ENCODE results near the gene KRT6C.

KRT6C gene

DNA sequence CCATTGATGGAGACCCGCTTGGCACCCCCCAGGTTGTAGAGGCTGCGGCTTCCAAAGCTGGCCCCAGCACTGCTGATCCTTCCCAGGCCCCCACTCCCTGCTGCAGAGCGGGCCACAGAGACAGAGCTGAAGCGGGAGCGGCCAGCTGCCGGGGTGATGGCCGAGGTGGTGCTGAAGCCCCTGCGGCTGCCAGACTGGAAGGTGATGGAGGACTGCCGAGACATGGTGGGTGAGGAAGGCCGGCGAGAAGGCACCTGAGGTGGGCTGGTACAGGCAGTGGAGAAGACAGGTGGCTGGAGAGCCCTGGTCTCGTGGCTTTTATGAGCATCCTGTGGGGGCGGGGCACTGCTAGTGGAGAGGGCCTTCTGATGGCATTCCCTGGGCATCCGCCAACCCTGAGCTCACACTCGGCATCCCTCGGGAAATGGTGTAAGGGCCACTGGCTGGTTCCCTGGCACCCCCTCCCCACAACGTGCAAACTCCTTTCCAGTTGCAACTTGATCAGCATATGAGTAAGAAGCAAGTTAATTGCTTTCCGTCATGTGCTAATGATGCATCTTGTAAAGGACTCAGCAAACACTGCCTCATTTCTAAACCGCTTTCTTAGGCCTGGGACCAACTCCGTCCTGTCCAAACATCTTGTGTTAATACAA lies 39.4 kb downstream of the KRT6C start, which contains the start of gene KRT75:
Gene KRT75, minus strand, starts transcription at position 291 of the 653 bp plus-strand sequence. Its CDS starts 67 bp downstream, at position 224.
- no peak for DNase-seq

DNA sequence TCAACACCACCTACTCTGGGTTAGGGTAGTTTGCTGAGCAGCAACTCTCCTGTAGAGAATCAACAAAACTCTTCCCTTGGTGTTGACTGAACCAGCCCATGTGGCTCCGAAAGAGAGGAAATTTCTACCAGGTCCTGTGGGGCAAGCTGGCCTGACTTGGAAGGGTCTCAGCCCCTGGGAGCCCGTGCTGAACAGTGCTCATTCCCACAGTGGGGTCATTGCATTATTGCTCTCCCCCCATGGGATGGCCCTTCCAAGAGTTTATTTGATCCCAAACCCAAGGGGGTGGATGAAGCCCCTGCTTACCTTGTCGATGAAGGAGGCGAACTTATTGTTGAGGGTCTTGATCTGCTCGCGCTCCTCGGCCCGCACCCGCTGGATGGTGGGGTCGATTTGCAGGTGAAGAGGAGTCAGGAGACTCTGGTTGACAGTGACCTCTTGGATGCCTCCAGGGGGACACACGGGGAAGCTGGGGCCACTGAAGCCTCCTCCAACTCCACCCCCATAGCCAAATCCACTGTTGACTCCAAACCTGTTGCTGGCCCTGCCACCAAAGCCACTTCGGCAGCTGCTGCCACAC lies 40.0 kb downstream of the KRT6C start:
- DNase-seq = no peak

DNA sequence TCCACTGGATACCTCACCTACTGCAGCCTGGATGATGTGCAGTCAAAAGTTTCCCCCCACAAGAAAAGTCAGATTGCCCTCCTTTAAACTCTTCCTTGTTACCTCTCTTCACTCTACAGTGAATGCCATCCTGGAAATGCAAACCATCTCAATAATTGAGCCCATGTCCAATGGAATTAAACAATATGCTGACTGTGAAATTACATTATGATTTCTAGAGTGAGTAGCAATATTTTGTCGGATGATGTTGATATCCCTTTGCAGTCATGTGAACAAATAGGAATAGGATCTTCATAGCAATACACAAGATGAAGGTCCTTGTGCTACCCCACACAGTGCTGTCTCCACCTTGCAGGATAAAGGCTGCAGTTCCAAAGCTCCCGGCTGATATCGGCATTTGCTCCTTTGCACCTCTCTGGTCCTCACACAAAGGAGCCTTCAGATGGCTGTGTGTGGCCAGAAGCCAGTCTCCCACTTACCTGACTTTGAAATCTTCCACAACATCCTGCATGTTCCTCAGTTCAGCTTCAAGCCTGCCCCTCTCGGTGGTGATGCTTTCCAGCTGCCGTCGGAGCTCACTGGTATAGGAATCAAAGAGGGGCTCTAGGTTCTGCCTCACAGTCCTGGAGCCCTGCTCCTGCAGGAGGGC lies 40.9 kb downstream of the KRT6C start:
- no peak for DNase-seq

DNA sequence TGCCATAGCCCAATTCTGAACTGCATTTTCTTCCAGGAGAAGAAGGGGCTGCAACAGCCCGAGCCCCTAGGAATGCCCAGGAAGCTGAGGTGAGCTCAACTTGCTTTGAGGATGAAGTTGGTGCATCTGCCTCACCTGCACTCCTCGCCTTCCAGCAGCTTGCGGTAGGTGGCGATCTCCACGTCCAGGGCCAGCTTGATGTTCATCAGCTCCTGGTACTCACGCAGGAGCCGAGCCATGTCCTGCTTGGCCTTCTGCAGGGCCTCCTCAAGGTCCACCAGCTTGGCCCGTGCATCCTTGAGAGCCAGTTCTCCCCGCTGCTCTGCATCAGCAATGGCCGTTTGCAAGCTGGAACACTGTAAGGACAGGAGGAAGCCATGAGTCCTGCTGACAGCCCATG lies 45.5 kb downstream of the KRT6C start:
- DNase-seq = no peak

DNA sequence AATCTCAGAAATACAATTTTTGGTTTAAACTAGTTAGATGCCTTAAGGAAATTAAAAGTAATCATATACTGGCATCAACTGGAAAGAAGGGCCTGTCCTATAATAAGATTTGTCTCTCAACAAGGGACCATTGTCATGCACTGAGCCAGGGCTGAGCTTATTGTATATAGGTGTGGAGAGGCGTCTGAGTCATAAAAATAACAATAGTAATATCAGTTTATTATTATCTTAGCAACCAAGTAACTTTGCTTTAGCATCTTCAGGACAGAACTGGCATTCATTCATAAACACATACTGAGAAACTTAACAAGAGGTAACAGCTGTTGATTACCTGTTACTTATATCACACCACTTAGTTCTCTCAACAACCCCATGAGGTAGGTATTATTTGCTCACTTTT lies 46.5 kb downstream of the KRT6C start:
- DNase-seq = no peak

DNA sequence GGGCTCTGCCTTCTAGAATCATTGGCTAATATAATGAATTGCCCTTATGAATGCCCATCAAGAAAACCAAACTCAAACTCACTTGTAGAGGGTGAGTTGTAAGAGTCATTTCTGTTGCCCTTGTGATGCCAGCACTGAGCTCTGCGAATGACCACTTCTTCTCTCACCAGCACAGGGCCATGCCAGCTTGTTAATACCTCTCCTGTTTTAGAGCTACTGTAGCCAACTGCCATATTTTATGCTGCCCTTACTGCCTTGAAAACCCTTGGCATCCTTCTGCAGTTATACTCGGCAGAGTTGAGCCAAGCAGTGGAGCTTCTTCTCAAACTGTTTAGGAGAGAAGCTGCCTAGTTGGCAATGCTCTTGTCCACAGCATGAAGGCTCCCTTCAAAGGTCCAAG lies 47.6 kb downstream of the KRT6C start:
- DNase-seq = no peak

DNA sequence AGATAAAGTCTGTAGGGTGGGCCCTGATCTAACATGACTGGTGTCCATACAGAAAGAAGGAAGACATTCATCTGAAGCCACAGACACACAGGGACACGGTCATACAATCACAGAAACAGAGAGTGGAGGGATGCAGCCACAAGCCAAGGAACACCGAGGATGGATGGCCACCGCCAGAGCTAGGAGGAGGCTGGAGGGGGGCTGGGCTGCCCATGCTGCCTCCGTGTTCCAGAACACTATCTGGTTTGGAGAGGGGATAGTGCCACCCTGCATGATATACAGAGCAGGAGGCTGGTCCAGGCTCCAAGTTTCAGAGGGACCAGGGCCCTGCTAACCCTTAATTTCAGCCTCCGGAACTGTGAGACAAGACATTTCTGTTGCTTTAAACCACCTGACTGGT lies 48.1 kb downstream of the KRT6C start:
- no peak for DNase-seq

DNA sequence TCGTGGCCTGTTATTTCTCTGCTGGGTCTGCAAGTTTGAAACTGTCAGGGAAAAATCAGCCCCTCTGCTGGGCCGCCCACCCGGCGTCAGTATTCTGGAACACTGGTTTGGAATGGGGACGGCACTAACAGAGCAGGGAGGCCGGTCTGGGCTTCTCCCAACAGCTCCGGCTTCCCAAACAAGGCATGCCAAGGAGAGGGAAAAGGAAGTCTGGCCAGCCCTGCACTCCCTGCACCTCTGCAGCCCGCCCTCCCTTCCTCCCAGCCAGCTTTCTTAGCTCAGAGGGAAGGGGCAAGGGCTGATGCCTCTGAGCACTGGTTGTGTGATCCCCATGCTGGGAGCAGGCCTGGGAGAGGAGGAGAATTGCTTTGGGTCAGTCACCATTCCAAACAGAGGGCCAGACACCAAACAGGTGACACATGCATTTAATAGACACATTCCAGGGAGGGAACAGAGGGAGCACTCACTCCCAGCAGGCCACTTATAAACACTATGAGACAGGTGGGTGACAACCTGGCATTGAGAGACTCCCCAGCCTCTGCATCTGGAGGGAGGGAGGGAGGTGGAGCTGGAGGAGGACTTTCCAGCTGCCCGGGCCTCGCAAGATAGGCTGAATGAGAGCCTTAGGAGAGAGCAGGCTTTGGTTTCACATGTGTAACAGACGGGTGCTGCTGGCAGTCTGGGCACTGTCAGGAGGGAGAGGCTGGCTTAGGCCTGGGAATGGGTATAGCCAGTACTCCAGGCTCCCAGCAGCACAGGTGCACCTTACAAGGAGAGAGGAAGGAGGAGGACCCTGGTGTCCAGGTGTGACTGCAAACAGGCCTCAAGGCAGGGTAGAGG lies 49.7 kb downstream of the KRT6C start:
- no peak for DNase-seq

DNA sequence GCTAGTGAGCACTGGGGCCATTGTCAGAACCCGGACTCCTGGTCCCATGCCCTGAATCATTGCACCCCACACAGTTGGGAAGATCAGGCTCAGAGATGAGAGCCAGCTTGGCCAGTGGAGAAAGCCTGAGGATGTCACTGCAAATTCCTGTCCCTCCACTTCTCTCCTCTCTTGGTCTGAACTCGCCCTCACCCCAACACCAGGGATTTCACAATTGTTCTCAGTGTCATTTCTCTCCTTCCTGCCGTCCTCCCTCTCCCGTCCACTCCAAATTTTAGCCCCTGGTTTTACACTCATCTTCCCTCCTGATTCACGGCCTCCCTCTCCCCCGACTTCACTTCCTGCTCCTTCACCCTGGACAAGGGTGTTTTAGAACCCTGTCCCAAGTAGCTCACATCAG lies 50.6 kb downstream of the KRT6C start:
- no peak for DNase-seq

DNA sequence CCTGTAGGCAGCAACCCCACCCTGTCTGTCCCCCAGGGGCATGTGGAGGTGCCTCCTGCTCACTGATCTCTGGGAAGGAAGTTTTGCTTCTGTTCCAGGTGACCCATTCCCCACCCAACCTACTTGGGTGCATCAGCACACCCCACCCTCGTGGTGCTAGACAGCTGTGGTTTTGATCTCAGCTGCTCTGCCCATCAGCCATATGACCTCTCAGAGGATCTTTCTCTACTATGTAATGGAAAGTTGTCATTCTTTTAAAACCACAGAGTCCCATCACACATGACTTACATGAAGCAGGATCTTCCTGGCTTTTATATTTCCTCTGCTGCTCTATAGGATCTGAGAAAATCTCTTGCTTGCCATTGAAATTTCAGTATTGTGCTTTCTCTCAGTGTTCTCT lies 53.9 kb downstream of the KRT6C start:
- no peak for DNase-seq

DNA sequence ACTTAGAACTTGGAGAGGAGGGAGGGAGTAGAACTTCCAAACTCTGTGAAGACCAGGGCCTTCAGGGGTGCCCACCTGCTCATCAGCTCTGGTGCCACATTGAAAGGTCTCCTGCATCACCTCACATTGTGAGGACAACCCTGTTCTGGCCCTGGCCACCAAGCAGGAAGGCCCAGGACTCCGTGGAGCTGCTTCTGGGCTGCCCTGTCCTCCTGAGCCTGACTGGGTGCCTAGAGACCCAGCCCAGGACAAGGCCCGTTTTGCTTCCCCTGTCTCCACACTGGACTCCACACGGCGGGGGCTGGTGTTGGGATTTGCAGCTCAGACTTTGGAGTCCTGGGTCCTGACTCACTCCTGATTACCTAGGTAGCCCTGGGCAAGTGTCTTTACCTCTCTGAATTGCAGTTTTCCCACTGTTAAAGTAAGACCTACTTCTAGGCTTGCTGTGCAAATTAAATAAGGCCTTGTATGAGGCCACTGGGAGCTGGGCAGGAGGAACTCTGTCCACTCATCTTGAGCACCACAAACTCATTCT lies 55.0 kb downstream of the KRT6C start:
- DNase-seq = no peak
